Erythroblast (primary cell): ENCODE measurements around the gene COBLL1.

Source experiments
- GATA1 ChIP-seq: IDR thresholded peaks from 2 replicates; pipeline ENCODE4 v1.6.1; 2011; ENCODE audit warnings: low read depth, mild to moderate bottlenecking, control low read depth, low read length, moderate library complexity
- POLR2A ChIP-seq: IDR thresholded peaks from 2 replicates; pipeline ENCODE4 v1.6.1; 2011; ENCODE audit warnings: mild to moderate bottlenecking, low read length

DNA sequence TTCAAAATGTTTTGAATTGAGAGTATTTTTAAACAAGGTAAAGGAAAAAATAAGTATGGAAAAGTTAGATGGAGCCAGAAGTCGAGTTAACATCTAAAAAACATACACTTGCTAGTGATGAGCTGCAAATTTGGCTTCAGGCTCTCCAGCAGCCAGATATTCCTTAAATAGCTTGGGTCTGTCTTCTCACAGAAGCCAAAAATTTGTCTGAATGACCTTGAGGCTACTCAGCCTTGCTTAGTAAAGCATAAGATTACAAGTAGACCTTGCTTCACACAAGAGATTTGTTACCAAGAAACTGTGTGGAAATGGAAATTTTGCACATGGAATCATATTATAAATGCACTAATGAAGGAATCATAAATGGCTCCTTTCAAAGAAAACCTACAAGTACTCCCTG, 179.6 kb downstream of the COBLL1 start:
- TF ChIP-seq POLR2A (no peak), GATA1 (no peak)
